Muscle of arm (tissue), 12 donors: Measurements from ENCODE around the gene CLIC3. TPM values are rescaled to one million over a fixed set of nuclear protein-coding genes. Genes with fewer than 3 reads are reported as not detected.

Experiments used
- DNase-seq: peaks from one replicate; pipeline ENCODE4 v3.0.0-alpha.2; 2013
- polyA plus RNA-seq, 12 donors: library from polyadenylated mRNA; unstranded; fragments of 120-200 nt; gene quantifications; one replicate each; pipeline ENCODE4 v1.2.1, GENCODE V29; 2013; ENCODE audit not compliant: insufficient read length in 12 of 12

CLIC3 gene
- polyA plus RNA-seq, 12 donors = 0.23 to 26.6 (median 0.49) TPM; not detected in 3

GRCh38 chr9:137018761-137019559 is 22.6 kb upstream of the CLIC3 start:
- no peak for DNase-seq

- no peak for DNase-seq
These were observed 21.6 kb upstream of the CLIC3 start for GRCh38 chr9:137017791-137018497.

GRCh38 chr9:137017071-137017470 is 20.7 kb upstream of the CLIC3 start:
- DNase-seq = no peak

DNA sequence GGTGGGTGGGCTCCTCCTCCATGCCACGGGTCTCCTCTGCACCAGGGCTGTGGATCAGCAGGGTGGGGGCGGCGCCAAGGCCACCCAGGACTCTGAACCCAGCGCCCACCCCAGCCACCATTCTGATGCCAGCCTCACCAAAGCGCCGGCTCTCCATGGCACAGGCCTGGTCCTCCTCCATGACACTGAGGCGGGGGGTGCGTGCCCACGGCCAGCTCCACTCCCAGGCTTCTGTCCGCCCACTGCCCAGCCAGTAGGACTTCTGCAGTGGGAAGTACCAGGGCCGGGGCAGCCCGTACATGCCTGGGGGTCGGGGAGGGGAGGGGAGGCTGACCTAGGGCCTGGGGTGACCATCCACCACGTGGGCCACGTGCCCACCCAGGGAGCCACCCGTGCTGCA is 20.1 kb upstream of the CLIC3 start:
- DNase-seq = no peak

DNA sequence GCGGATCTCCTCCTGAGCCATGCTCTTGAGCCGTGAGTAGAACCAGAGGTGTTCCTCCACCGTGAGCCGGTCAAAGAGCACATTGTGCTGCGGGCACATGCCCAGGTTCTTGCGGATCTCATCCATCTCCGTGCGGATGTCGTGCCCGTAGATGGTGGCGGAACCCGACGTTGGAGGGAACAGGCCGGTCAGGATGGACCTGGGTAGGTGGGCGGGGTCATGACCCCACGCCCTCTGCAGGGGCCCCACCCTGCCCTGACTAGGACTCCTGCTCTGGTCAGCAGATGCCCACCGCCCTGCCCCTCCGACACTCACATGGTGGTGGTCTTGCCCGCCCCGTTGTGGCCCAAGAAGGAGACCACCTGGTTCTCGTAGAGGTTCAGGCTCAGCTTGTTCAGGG is 19.6 kb upstream of the CLIC3 start:
- no peak for DNase-seq

DNA sequence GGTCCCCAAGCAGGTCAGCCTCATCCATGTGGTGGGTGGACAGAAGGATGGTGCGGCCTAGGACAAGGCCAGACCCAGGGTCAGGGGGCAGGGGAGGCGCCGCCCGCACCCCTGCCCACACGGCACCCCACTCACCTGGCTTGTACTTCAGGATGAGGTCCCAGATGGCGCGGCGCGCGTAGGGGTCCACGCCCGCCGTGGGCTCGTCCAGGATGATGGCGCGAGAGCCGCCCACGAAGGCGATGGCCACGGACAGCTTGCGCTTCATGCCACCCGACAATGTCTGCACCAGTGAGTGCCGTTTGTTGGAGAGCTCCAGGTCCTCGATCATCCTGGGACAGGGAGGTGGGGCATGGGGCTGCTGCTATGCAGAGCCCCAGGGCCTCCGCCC is 19.2 kb upstream of the CLIC3 start:
- no peak for DNase-seq

GRCh38 chr9:137014776-137015539 is 18.6 kb upstream of the CLIC3 start:
- no peak for DNase-seq

DNA sequence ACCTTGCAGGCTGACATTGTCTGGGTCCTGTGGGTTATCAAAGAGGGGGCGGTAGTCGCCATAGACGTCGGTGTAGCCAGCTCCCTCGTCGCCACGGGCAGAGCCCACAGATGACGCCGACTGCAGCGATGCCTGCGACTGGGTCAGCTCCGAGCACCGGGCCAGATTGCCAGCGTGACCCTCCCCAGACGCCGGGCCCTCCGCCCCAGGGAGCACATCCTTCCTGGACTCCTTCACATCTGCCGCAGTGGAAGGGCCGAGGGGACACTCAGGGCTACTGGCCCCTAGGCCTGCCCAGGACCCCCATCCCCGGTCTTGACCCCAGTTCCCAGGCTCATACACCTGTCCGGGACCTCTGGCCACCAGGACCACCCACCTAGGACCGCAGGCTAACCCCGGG is 17.8 kb upstream of the CLIC3 start:
- DNase-seq = no peak

DNA sequence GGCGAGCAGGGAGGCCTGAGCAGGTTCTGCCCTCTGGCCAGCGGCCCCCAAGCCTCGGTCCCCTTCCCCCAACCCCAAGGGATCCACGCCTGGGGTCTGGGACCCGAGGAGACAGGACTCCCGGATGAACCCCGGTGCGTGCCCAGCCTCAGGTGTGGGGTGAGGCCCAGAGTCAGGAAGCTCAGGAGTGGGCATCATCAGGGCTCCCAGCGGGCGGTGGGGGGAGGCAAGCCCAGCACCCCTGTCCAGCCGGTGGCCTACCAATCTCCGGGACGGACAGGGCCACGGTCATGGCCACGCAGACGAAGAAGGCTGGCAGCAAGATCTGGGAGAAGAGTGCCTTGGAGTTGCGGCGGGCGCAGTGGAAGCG is 17.2 kb upstream of the CLIC3 start:
- no peak for DNase-seq

DNA sequence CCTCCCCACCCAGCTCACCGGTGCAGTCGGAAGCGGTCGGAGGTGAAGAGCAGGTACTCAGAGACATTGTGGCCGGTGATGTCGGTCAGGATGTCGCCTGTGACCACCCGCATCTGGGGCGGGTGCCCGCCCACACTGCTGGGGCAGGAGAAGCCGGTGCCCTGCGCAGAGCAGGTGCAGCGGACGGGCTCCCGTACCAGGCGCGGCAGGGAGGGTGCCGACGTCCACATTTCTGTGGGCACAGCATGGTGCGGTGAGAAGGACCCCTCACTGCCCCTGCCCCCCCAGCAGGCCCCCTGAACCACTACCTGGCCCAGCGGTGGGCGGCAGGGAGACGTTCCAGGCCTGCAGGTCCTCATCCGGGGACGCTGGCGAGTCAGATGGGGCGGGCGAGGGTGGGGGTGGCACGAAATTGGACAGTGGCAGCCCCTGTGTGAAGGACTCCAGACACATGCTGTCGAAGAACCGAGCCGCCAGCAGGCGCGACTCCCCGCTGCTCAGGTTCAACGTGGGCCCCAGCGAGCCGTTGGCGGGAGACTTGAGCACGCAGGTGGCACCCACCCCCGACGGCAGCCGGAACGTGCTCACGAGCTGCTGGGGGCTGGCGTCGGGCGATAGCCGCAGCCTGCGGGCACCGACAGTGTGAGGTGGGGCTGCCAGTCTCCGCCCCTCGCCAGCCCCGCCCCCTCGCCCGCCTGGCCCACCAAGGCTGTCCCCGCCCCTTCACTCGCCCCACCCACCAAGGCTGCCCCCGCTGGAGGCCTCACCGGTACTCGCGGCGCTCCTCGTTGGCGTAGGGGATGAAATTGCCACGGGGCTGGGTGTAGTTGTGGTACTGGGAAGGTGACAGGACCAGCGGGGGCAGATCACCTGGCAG is 16.6 kb upstream of the CLIC3 start:
- DNase-seq = no peak

DNA sequence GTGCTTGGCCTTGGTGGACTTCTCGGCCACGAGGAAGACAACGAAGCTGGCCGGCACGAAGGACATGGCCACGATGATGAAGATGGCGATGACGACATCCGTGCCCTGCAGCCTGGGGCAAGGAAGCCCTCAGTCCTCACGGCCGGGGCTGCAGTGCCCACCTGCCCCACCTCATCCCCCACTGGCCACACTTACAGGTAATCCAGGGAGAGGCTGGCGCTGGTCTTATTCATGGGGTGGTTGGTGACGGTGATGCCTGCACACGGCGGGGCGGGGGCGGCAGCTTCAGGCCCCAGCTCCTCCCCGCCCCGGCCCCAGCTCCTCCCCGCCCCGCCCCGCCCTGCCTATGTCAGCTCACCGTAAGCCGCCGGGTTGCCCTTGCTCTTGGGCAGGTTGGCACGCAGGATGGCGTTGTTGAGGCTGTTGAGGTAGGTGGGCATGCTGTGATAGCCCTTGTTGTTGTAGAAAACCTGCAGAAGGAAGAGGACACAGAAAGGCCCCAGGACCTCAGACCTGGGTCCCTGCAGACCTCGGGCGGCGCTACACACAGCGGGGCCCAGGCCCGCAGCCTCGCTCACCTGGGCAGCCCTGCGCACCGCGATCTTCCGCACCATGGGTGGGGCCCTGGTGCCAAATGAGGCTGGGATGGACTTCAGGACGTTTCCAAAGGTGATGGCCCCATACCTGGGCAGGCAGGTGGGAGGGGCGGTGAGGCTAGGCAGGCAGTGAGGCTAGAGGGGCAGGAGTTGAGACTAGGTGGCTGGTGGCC is 15.7 kb upstream of the CLIC3 start:
- no peak for DNase-seq

DNA sequence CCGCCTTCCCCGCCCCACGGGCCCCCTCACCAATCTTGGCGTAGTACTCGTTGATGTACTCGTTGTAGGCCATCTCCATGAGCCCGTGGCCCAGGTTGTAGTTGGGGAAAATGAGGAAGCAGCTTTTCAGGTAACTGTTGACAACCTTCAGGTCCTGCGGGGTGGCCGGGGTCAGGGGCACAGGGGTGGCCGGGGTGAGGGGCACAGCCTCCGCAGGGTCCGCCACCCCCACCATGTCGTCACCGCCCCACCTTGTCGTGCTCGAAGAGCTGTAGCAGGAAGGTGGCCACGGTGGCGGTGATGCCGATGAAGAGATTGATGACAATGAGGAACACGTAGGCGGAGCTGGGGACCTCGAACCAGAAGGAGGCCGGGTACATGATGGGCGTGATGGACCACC is 14.8 kb upstream of the CLIC3 start:
- no peak for DNase-seq

DNA sequence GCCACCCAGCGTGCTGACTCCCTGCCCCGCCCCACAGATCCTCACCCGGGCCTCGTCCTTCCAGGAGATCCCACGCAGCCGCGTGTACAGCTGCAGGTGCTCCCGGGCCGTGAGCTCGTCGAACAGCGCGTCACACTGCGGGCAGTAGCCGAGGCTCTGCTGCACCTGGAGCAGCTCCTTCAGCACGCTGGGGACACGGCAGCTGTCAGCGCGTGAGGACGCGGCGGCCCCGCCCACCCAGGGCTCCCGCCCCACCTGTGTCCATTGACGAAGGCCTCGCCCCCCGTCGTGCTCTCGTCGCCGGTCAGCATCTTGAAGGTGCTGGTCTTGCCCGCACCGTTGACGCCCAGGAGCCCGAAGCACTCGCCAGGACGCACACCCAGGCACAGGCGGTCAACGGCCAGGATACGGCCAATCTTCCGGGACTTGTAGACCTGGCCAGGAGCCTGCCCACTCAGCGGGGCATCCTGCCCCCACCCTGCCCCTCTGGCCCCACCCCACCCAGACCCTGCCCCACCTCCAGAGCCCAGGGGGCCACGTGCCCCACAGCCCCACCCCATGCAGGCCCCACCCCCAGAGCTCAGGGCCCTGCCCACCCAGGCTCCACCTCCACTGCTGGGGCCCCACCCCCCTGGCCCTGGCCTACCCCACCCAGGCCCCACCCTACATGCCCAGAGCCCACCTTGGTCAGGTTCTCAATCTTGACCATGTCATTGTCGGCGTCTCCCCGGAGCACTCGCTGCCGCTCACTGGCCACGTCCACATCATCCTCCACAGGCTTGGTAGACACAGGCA is 13.8 kb upstream of the CLIC3 start:
- no peak for DNase-seq

- DNase-seq = no peak
These were observed 12.8 kb upstream of the CLIC3 start for GRCh38 chr9:137009217-137009616.

DNA sequence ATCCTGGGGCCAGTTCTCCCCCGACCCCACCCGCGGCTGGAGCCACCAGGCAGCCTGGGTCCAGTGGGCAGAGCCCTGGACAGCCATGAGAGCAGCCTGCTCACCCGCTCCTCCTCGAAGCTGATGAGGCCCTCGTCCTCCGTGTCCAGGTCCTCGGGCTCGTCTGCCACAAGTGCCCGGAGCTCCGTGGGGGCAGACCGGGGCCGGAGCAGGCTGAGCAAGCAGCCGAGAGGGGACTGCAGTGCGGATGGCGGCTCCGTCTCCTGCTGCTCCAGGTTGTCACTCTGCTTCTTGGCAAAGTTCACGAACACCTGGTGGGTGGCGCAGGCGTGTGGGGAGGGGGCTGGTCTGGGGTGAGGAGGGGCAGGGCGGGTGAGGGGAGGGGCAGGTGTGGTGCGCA is 11.9 kb upstream of the CLIC3 start:
- DNase-seq = no peak

DNA sequence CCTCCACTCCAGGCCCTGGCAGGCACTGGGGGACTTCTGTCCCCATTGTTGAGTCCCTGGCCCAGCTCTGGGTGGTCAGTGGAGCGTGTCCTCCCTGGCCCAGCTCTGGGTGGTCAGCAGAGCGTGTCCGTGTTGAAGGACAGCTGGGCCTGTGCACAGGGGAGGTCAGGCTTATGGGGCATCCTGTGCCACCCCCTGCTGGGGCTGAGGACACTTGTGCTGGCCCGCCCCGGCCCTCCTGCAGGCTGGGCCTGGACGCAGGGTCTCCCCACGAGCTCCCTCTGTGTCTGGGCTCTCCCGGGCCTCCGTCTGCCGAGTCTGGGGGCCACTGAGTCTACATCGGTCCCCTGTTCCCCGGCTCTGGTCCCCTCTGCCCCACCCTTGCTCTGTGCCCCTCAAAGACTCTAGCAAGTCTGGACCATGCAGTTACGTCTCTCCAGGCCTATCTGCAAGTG is 11.5 kb upstream of the CLIC3 start:
- no peak for DNase-seq

DNA sequence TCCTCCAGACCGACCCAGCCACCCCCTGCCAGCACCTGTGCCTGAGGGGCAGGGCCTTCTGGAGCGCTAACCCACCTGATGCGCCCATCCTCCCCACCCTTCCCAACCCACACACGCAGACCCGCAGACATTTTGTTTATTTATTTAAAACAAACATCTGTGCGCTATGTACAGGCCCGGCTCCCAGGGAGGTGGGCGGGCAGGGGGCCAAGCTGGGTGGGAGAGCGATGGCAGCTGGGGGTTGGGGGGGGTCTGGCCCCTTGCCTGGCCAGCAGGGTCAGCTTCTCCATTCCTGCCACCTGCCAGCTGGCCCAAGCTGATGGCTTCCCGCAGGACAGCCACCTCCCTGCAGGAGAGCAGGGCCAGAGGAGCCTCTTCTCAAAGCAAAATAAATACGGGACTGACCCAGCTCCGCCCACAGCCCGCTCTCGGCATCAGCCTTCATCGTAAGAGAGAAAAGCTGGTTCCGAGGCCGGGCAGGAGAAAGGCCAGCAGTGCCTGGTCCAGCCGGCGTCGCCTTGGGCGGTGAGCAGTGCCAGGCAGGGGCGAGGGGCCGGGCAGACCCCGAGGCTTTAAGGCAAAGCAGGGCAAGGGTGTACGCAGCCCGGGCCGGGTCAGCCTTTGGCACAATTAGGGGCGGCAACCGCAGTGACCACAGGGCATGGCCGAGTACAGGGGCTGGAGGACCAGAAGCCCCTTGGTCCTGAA is 10.9 kb upstream of the CLIC3 start:
- DNase-seq = no peak

- no peak for DNase-seq
These were observed 10.0 kb upstream of the CLIC3 start for GRCh38 chr9:137006116-137007003.
